IPS DF 4.7 (cell line): ENCODE results near the gene RPS6KA2.

Experiments
- DNase-seq: peaks from one replicate; pipeline ENCODE4 v3.0.0-alpha.2; 2013; ENCODE audit warnings: low spot score; ENCODE audit errors: extremely low read depth

RPS6KA2 gene

GRCh38 chr6:166453651-166454050 is 173.4 kb downstream of the RPS6KA2 start:
- no peak for DNase-seq

GRCh38 chr6:166450167-166450873 is 176.7 kb downstream of the RPS6KA2 start:
- no peak for DNase-seq

GRCh38 chr6:166449641-166450040 is 177.4 kb downstream of the RPS6KA2 start:
- DNase-seq: no peak

GRCh38 chr6:166449036-166449435 is 178.0 kb downstream of the RPS6KA2 start:
- no peak for DNase-seq

- DNase-seq: no peak
These were observed 178.6 kb downstream of the RPS6KA2 start for GRCh38 chr6:166448432-166448831.

- DNase-seq: no peak
These were observed 180.4 kb downstream of the RPS6KA2 start for GRCh38 chr6:166446567-166447065.

- DNase-seq: no peak
These were observed 180.9 kb downstream of the RPS6KA2 start for GRCh38 chr6:166446146-166446545.

GRCh38 chr6:166444446-166444845 is 182.6 kb downstream of the RPS6KA2 start:
- no peak for DNase-seq

- DNase-seq: no peak
These were observed 183.9 kb downstream of the RPS6KA2 start for GRCh38 chr6:166443166-166443565.

GRCh38 chr6:166442131-166442685 is 184.8 kb downstream of the RPS6KA2 start:
- DNase-seq: no peak

GRCh38 chr6:166441325-166442078 is 185.5 kb downstream of the RPS6KA2 start:
- no peak for DNase-seq

GRCh38 chr6:166440729-166441128 is 186.3 kb downstream of the RPS6KA2 start:
- DNase-seq: no peak

GRCh38 chr6:166440106-166440505 is 186.9 kb downstream of the RPS6KA2 start:
- DNase-seq: no peak

- no peak for DNase-seq
These were observed 187.5 kb downstream of the RPS6KA2 start for GRCh38 chr6:166439366-166440091.

GRCh38 chr6:166438211-166438861 is 188.7 kb downstream of the RPS6KA2 start:
- DNase-seq: no peak

GRCh38 chr6:166437661-166438060 is 189.4 kb downstream of the RPS6KA2 start:
- no peak for DNase-seq

- DNase-seq: no peak
These were observed 190.6 kb downstream of the RPS6KA2 start for GRCh38 chr6:166436195-166437139.

GRCh38 chr6:166435574-166435973 is 191.5 kb downstream of the RPS6KA2 start:
- DNase-seq: no peak

GRCh38 chr6:166434336-166434735 is 192.7 kb downstream of the RPS6KA2 start:
- no peak for DNase-seq

- DNase-seq: no peak
These were observed 194.0 kb downstream of the RPS6KA2 start for GRCh38 chr6:166433096-166433495.
